Measurements from ENCODE around the gene TYROBP. TPM values are rescaled to one million over a fixed set of nuclear protein-coding genes. Genes with fewer than 3 reads are reported as not detected.
"Not testable (repeated sequence)": the region's sequence is repeated elsewhere in the genome, so short reads cannot be mapped to it uniquely, and the experiment has no call there.

The TYROBP gene
- total and polyA plus RNA-seq, 7 donors: 71.5 to 211 (median 125) TPM

DNA sequence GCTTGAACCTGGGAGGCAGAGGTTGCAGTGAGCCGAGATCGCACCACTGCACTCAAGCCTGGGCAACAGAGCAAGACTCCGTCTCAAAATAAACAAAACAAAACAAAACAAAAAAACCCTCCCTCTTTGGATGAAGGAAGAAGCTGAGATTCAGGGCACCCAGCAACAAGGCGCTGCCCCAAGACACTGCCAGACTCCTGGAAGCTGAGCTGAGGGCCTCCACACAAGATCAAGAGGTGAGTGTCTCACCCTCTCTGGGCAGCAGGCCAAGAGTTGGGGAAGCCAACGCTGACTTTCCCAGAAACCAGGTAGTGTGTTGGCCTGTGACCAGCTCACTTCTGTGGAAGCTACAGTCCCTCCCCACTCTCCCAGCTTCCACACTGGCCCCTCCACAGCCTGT is 3.7 kb upstream of the TYROBP start:
- Histone ChIP-seq H3K36me3 (no peaks in the 10 kb centered on the region), H3K9me3 (no peaks in the 10 kb centered on the region), H3K4me1 (peaks cover 0 to 6% (median 4%) of the 10 kb centered on the region in 4 donors), H3K27ac (no peak overlapping the region), H3K27me3 (no peaks in the 10 kb centered on the region), H3K4me3 (no peak overlapping the region)
- intact Hi-C loops (cut with DNase I): no loop called here
- no peak for DNase-seq
- TF ChIP-seq, protein P1, sequence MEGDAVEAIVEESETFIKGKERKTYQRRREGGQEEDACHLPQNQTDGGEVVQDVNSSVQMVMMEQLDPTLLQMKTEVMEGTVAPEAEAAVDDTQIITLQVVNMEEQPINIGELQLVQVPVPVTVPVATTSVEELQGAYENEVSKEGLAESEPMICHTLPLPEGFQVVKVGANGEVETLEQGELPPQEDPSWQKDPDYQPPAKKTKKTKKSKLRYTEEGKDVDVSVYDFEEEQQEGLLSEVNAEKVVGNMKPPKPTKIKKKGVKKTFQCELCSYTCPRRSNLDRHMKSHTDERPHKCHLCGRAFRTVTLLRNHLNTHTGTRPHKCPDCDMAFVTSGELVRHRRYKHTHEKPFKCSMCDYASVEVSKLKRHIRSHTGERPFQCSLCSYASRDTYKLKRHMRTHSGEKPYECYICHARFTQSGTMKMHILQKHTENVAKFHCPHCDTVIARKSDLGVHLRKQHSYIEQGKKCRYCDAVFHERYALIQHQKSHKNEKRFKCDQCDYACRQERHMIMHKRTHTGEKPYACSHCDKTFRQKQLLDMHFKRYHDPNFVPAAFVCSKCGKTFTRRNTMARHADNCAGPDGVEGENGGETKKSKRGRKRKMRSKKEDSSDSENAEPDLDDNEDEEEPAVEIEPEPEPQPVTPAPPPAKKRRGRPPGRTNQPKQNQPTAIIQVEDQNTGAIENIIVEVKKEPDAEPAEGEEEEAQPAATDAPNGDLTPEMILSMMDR (IDR thresholded peaks at IDR 0.05): no peak
- TF ChIP-seq POLR2AphosphoS5 (IDR thresholded peaks at IDR 0.05) (no peak), EP300 (IDR thresholded peaks at IDR 0.05) (no peak), POLR2A (IDR thresholded peaks at IDR 0.05) (no peak)
- WGBS, 2 donors: 49 to 62% methylated on average over 5 of the region's 5 CpGs

DNA sequence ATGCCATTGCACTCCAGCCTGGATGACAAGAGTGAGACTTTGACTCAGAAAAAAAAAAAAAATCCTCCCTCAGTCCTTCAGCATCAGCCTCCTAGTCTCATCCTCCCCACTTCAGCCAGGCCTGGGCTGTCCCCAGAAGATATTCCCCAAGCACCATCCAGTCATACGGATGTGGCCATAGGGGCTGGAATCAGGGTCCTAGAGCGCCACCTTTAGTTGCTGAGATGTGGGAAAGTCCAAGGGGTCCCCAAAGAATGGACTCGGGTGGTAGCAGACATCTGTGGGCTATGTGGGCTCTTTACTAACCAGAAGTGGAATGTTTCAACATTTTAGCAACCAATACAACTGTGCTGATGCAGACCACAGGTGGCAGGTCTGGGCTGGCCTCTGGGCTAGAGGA is 3.1 kb upstream of the TYROBP start:
- 58 to 60% methylated on average over 3 of the region's 3 CpGs for WGBS, 2 donors
- no peak for TF ChIP-seq POLR2A (IDR thresholded peaks at IDR 0.05)
- TF ChIP-seq EP300 (IDR thresholded peaks at IDR 0.05): no peak
- Histone ChIP-seq H3K9me3 (no peaks in the 10 kb centered on the region), H3K4me1 (peaks cover 0 to 12% (median 10%) of the 10 kb centered on the region in 4 donors), H3K4me3 (no peak overlapping the region), H3K27me3 (no peaks in the 10 kb centered on the region), H3K27ac (no peak overlapping the region), H3K36me3 (no peaks in the 10 kb centered on the region)
- DNase-seq: no peak
- intact Hi-C loops (cut with DNase I): no loop called here

DNA sequence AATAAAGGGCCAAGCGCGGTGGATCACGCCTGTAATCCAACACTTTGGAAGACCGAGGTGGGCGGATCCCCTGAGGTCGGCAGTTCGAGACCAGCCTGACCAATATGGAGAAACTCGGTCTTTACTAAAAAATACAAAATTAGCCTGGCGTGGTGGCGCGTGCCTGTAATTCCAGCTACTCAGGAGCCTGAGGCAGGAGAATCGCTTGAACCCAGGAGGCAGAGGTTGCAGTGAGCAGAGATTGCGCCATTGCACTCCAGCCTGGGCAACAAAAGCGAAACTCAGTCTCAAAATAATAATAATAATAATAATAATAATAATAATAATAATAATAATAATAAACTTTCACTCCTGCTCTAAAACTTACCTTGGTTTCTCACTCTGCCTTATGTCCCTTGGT is 2.3 kb upstream of the TYROBP start:
- H3K27me3 ChIP-seq; H3K36me3 ChIP-seq; H3K9me3 ChIP-seq; DNase-seq; H3K4me3 ChIP-seq; intact Hi-C loops (cut with DNase I): not testable (repeated sequence)
- Histone ChIP-seq H3K27ac (peak overlapping the region in 1 of 4 donors; percentile 49), H3K4me1 (peaks cover 0 to 16% (median 13%) of the 10 kb centered on the region in 4 donors)
- 90 to 94% methylated on average over 14 of the region's 14 CpGs for WGBS, 2 donors

DNA sequence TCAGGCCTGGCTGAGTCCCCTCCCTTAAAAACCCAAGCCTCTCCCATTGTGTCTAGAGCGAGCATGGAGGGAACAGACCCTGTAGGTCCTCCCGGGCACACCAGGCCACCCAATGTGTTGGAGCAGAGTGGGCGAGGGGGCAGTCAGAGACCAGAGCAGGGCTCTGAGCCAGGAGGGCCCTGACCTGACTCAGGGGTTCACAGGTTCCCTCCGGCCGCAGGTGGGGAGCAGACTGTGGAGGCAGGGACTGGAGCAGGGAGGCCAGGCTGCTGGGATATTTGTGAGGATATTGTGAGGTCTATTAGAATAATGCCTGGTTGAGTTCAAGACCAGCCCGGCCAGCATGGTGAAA is 1.6 kb upstream of the TYROBP start:
- no peaks in the 10 kb centered on the region for H3K9me3 ChIP-seq
- peaks cover 0 to 16% (median 13%) of the 10 kb centered on the region in 4 donors for H3K4me1 ChIP-seq
- intact Hi-C loops (cut with DNase I): no loop called here
- 68 to 79% methylated on average over 6 of the region's 6 CpGs for WGBS, 2 donors
- DNase-seq: no peak
- no peaks in the 10 kb centered on the region for H3K27me3 ChIP-seq
- H3K36me3 ChIP-seq: no peaks in the 10 kb centered on the region
- H3K4me3 ChIP-seq: no peak overlapping the region
- TF ChIP-seq POLR2A (IDR thresholded peaks at IDR 0.05): no peak
- no peak for TF ChIP-seq POLR2AphosphoS5 (IDR thresholded peaks at IDR 0.05)
- TF ChIP-seq EP300 (IDR thresholded peaks at IDR 0.05): no peak
- TF ChIP-seq, protein P1 (IDR thresholded peaks at IDR 0.05): no peak
- peak overlapping the region in 3 of 4 donors; percentile 34 to 49 (median 35) for H3K27ac ChIP-seq

DNA sequence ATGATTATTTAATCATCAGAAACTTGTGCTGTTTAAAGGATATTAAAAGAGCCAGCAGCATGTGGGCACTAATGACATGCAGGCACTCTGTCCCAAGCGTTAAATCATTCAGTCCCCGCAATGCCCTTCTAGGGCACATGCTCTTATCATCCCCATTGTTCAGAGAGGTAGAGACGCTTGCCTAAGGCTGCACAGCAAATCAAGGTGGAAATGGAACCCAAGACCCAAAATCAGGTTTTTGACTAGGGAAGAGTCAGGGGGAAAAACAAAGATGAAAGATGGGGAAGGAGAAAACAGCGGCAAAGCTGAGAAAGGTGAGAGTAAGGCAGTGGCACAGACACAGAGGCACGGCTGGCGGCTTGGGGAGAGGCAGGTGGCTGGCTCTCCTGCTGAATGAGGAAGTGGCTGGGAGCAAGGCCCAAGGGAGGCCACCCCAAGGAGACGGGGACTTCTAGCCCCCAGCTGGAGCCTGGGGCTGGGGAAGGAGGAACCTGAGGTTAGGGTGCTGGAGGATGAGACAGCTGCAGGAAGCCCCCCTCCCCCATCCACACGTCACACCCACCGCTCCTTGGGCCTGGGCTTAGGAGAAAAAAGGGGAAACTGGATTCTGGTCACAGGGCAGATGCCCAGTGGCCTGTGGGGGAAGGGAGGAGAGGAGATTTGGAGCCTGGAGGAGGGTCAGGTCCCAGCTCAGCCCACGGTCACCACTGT is 1.0 kb upstream of the TYROBP start:
- intact Hi-C loops (cut with DNase I): no loop called here
- H3K9me3 ChIP-seq: no peaks in the 10 kb centered on the region
- 48 to 71% methylated on average over 10 of the region's 10 CpGs for WGBS, 2 donors

More for the DNA sequence above, 1.0 kb upstream of the TYROBP start:
- DNase-seq: peak; percentile 88
- Histone ChIP-seq H3K36me3 (no peaks in the 10 kb centered on the region), H3K4me1 (peaks cover 0 to 16% (median 13%) of the 10 kb centered on the region in 4 donors), H3K27ac (peak overlapping the region; percentile 44 to 95 (median 64)), H3K27me3 (no peaks in the 10 kb centered on the region), H3K4me3 (no peak overlapping the region)
- TF ChIP-seq, protein P1 (IDR thresholded peaks at IDR 0.05): no peak
- peak in 1 of 4 donors; percentile 20 for TF ChIP-seq EP300 (IDR thresholded peaks at IDR 0.05)
- TF ChIP-seq POLR2A (IDR thresholded peaks at IDR 0.05): no peak
- TF ChIP-seq POLR2AphosphoS5 (IDR thresholded peaks at IDR 0.05): peak in 2 of 4 donors; percentile 53 to 54
